Neural crest cell (in vitro differentiated cells): ENCODE results near the gene UBE2L3. TPM values are rescaled to one million over a fixed set of nuclear protein-coding genes. Genes with fewer than 3 reads are reported as not detected.
"Not testable (repeated sequence)": the region's sequence is repeated elsewhere in the genome, so short reads cannot be mapped to it uniquely, and the experiment has no call there.

Experiments used
- DNase-seq: peaks from one replicate; pipeline ENCODE4 v3.0.0; 2021; ENCODE audit warnings: low read depth, mixed read lengths, low spot score
- H3K27ac Mint-ChIP-seq: one replicate; pipeline ENCODE4 v1.8.0; 2021; ENCODE audit warnings: mild to moderate bottlenecking, mixed read lengths; ENCODE audit not compliant: unreplicated experiment
- H3K27me3 Mint-ChIP-seq: 2 replicates; pipeline ENCODE4 v1.8.0; 2021; ENCODE audit warnings: low read depth, mild to moderate bottlenecking, mixed read lengths
- H3K36me3 Mint-ChIP-seq: 2 replicates; pipeline ENCODE4 v1.8.0; 2021; ENCODE audit warnings: low read depth, mild to moderate bottlenecking, mixed read lengths
- H3K4me1 Mint-ChIP-seq: 2 replicates; pipeline ENCODE4 v1.8.0; 2021; ENCODE audit warnings: mixed read lengths
- H3K4me3 Mint-ChIP-seq: one replicate; pipeline ENCODE4 v1.8.0; 2021; ENCODE audit warnings: mild to moderate bottlenecking, mixed read lengths
- H3K9me3 Mint-ChIP-seq: 2 replicates; pipeline ENCODE4 v1.8.0; 2021; ENCODE audit warnings: mixed read lengths
- CTCF ChIP-seq: fragments of 200-600 bp; sonication (generic); conservative IDR thresholded peaks from 2 replicates; pipeline ENCODE4 v1.5.0; 2021; ENCODE audit warnings: antibody characterized with exemption, mild to moderate bottlenecking
- total RNA-seq: library from RNA; stranded (reverse); gene quantifications from 2 replicates; pipeline ENCODE4 v1.2.1, GENCODE V29; 2021

Gene UBE2L3
- total RNA-seq, 1 donor from 2014 or later: 76.9 TPM

GRCh38 chr22:21613553-21614233 is 46.2 kb downstream of the UBE2L3 start:
- Mint-ChIP-seq H3K9me3 (no peaks in the 10 kb centered on the region), H3K4me1 (no peaks in the 10 kb centered on the region), H3K27me3 (no peaks in the 10 kb centered on the region), H3K36me3 (peaks cover 12% of the 10 kb centered on the region), H3K4me3 (no peak overlapping the region), H3K27ac (no peak overlapping the region)
- TF ChIP-seq CTCF: no peak
- DNase-seq: no peak

- no peaks in the 10 kb centered on the region for H3K9me3 Mint-ChIP-seq
- peaks cover 5% of the 10 kb centered on the region for H3K4me1 Mint-ChIP-seq
- no peak for TF ChIP-seq CTCF
These were observed 48.2 kb downstream of the UBE2L3 start for GRCh38 chr22:21615731-21616130.

GRCh38 chr22:21617337-21617736 is 49.8 kb downstream of the UBE2L3 start:
- H3K36me3 Mint-ChIP-seq, H3K27me3 Mint-ChIP-seq, H3K27ac Mint-ChIP-seq: not testable (repeated sequence)

More at GRCh38 chr22:21615731-21616130, 48.2 kb downstream of the UBE2L3 start:
- Mint-ChIP-seq H3K4me3 (no peak overlapping the region), H3K27me3 (no peaks in the 10 kb centered on the region), H3K27ac (no peak overlapping the region), H3K36me3 (peaks cover 12% of the 10 kb centered on the region)
- no peak for DNase-seq

GRCh38 chr22:21621025-21621424 is 53.5 kb downstream of the UBE2L3 start:
- DNase-seq: no peak
- Mint-ChIP-seq H3K4me3 (no peak overlapping the region), H3K36me3 (peaks cover 2% of the 10 kb centered on the region), H3K4me1 (peaks cover 29% of the 10 kb centered on the region), H3K27me3 (no peaks in the 10 kb centered on the region), H3K27ac (no peak overlapping the region), H3K9me3 (no peaks in the 10 kb centered on the region)
- TF ChIP-seq CTCF: no peak

More at GRCh38 chr22:21617337-21617736, 49.8 kb downstream of the UBE2L3 start:
- H3K4me1 Mint-ChIP-seq: peaks cover 20% of the 10 kb centered on the region
- not testable (repeated sequence) for H3K4me3 Mint-ChIP-seq, DNase-seq, H3K9me3 Mint-ChIP-seq

GRCh38 chr22:21622011-21622918 is 54.8 kb downstream of the UBE2L3 start:
- H3K27me3 Mint-ChIP-seq: no peaks in the 10 kb centered on the region
- no peak for DNase-seq
- H3K4me1 Mint-ChIP-seq: peaks cover 38% of the 10 kb centered on the region
- no peak for TF ChIP-seq CTCF
- peak overlapping the region; percentile 87 for H3K27ac Mint-ChIP-seq
- H3K4me3 Mint-ChIP-seq: peak overlapping the region; percentile 65
- no peaks in the 10 kb centered on the region for H3K9me3 Mint-ChIP-seq
- H3K36me3 Mint-ChIP-seq: peaks cover 2% of the 10 kb centered on the region
